HL-60 (cell line): ENCODE measurements around the gene TBC1D22B.

Experiments
- DNase-seq, 2 experiments: peaks; one replicate each; pipeline ENCODE4 v3.0.0-alpha.2; 2010 to 2020; ENCODE audit warnings: low read depth in 1 of 2, low spot score in 1 of 2
- H3K27ac ChIP-seq: fragments of 250-450 bp; sonication (Bioruptor Pico); replicated peaks from 2 replicates; pipeline ENCODE4 v1.5.1; 2020; ENCODE audit warnings: mild to moderate bottlenecking, moderate library complexity
- H3K27me3 ChIP-seq: fragments of 250-450 bp; sonication (Bioruptor Pico); 2 replicates; pipeline ENCODE4 v1.5.1; 2021; ENCODE audit warnings: mild to moderate bottlenecking, moderate library complexity; ENCODE audit not compliant: insufficient read depth, poor library complexity, severe bottlenecking
- H3K4me3 ChIP-seq: replicated peaks from 2 replicates; pipeline ENCODE4 v1.5.1; 2011; ENCODE audit warnings: mild to moderate bottlenecking, control low read depth, low read length; ENCODE audit not compliant: insufficient read depth
- GABPA ChIP-seq: IDR thresholded peaks from 2 replicates; pipeline ENCODE4 v1.6.1; 2012; ENCODE audit warnings: low read depth
- POLR2AphosphoS5 ChIP-seq: IDR thresholded peaks from 2 replicates; pipeline ENCODE4 v1.6.1; 2012; ENCODE audit warnings: low read depth
- SPI1 ChIP-seq: IDR thresholded peaks from 2 replicates; pipeline ENCODE4 v1.6.1; 2012; ENCODE audit warnings: low read depth, mild to moderate bottlenecking, borderline replicate concordance
- TF ChIP-seq, protein P1 (sequence below): IDR thresholded peaks from one replicate; pipeline ENCODE4 v1.5.1; 2011; ENCODE audit warnings: low read length, control low read depth, inconsistent platforms; ENCODE audit not compliant: insufficient read depth
- TF ChIP-seq, protein P2 (sequence below): IDR thresholded peaks from 2 replicates; pipeline ENCODE4 v1.6.1; 2012; ENCODE audit warnings: low read depth; ENCODE audit not compliant: insufficient replicate concordance

The TBC1D22B gene

DNA sequence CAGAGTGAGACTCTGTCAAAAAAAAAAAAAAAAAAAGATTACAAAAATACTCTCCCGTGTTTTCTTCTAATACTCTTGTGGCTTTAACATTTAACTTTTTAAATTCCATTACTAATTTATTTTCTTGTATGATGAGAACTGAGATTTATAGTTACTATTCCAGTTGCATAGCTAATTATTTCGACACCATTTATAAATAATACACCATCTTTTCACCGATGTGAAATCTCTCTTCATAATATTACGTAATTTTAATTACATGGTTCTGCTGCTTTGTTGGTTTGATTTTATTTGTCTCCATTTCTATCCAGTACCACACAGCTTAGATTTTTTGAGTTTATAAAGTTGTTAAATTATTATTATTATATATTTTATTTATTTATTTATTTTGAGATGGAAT, 42.4 kb downstream of the TBC1D22B start:
- TF ChIP-seq, protein P1, sequence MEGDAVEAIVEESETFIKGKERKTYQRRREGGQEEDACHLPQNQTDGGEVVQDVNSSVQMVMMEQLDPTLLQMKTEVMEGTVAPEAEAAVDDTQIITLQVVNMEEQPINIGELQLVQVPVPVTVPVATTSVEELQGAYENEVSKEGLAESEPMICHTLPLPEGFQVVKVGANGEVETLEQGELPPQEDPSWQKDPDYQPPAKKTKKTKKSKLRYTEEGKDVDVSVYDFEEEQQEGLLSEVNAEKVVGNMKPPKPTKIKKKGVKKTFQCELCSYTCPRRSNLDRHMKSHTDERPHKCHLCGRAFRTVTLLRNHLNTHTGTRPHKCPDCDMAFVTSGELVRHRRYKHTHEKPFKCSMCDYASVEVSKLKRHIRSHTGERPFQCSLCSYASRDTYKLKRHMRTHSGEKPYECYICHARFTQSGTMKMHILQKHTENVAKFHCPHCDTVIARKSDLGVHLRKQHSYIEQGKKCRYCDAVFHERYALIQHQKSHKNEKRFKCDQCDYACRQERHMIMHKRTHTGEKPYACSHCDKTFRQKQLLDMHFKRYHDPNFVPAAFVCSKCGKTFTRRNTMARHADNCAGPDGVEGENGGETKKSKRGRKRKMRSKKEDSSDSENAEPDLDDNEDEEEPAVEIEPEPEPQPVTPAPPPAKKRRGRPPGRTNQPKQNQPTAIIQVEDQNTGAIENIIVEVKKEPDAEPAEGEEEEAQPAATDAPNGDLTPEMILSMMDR = no peak
- TF ChIP-seq POLR2AphosphoS5 (no peak), SPI1 (no peak), GABPA (no peak)
- TF ChIP-seq, protein P2, sequence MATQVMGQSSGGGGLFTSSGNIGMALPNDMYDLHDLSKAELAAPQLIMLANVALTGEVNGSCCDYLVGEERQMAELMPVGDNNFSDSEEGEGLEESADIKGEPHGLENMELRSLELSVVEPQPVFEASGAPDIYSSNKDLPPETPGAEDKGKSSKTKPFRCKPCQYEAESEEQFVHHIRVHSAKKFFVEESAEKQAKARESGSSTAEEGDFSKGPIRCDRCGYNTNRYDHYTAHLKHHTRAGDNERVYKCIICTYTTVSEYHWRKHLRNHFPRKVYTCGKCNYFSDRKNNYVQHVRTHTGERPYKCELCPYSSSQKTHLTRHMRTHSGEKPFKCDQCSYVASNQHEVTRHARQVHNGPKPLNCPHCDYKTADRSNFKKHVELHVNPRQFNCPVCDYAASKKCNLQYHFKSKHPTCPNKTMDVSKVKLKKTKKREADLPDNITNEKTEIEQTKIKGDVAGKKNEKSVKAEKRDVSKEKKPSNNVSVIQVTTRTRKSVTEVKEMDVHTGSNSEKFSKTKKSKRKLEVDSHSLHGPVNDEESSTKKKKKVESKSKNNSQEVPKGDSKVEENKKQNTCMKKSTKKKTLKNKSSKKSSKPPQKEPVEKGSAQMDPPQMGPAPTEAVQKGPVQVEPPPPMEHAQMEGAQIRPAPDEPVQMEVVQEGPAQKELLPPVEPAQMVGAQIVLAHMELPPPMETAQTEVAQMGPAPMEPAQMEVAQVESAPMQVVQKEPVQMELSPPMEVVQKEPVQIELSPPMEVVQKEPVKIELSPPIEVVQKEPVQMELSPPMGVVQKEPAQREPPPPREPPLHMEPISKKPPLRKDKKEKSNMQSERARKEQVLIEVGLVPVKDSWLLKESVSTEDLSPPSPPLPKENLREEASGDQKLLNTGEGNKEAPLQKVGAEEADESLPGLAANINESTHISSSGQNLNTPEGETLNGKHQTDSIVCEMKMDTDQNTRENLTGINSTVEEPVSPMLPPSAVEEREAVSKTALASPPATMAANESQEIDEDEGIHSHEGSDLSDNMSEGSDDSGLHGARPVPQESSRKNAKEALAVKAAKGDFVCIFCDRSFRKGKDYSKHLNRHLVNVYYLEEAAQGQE = no peak
- no peak overlapping the region for H3K27ac ChIP-seq
- DNase-seq = no peak
- no peak overlapping the region for H3K4me3 ChIP-seq
- no peaks in the 10 kb centered on the region for H3K27me3 ChIP-seq

DNA sequence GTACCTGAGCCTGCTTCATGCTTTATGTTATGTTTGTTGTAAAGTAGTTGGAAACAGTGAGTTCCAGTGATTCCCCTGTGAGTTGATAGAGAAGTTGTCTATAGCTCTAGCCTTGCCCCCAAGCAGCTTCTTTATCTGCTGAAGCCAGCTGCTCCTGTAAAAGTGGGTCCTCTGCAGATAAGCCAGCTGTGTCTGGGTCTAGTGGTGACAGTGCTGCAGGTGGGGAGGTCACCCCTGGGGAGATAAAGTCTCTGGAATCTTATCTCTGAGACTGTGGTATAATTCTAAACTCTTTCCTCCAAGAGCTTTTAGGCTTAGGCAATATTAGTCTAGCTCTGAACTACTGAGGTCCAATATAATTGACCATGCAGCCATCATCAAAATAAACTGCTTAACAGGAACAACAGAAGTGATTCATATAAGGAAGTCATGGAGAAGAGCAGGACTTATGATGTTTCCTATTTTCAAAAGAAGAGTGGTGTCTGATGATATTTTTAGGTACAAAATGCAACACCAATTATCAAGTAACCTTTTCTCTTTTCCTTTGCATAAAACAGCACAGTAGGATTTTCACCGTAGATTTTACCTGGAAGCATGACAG, 44.6 kb downstream of the TBC1D22B start:
- H3K4me3 ChIP-seq = no peak overlapping the region
- TF ChIP-seq, protein P1 = no peak
- TF ChIP-seq, protein P2 = no peak
- TF ChIP-seq POLR2AphosphoS5 = peak; percentile 29; the same call in 1 of the 2 replicates
- H3K27ac ChIP-seq = no peak overlapping the region
- no peak for DNase-seq
- H3K27me3 ChIP-seq = no peaks in the 10 kb centered on the region

- Histone ChIP-seq H3K4me3 (no peak overlapping the region), H3K27ac (no peak overlapping the region), H3K27me3 (no peaks in the 10 kb centered on the region)
- DNase-seq = no peak
- TF ChIP-seq POLR2AphosphoS5 = no peak
Measured at GRCh38 chr6:37303091-37303660, 45.6 kb downstream of the TBC1D22B start.

- H3K27ac ChIP-seq = no peak overlapping the region
- peak in 1 of 2 experiments; percentile 20 for DNase-seq
- no peak for TF ChIP-seq POLR2AphosphoS5
- TF ChIP-seq, protein P2 = no peak
- TF ChIP-seq, protein P1 = peak; percentile 42
- TF ChIP-seq SPI1 = no peak
- TF ChIP-seq GABPA = no peak
- no peaks in the 10 kb centered on the region for H3K27me3 ChIP-seq
- H3K4me3 ChIP-seq = no peak overlapping the region
Measured at GRCh38 chr6:37303891-37304503, 46.4 kb downstream of the TBC1D22B start.
